A549 (cell line): ENCODE data around the gene GRID1. TPM values are rescaled to one million over a fixed set of nuclear protein-coding genes. Genes with fewer than 3 reads are reported as not detected.

Experiments
- ATAC-seq, 2 experiments: fragments of 200-7000 bp in 1 of 2; fragments of >200 bp in 1 of 2; cut with Nextera tagmentation in 1 of 2; cut with Tn5 transposase in 1 of 2; 3 replicates each; pipeline versions ENCODE4 v1.8.0 to v1.9.1; 2018 to 2020; ENCODE audit warnings: mild to moderate bottlenecking in 1 of 2, moderate library complexity in 1 of 2
- CTCF ChIA-PET: fragments of 300-600 bp; sonication (Branson Sonifier 250); formaldehyde crosslinking; extraction: SDS; loops from one replicate; lab custom pipeline; 2021; ENCODE audit warnings: antibody characterized with exemption, inconsistent platforms; lab: Yijun Ruan, JAX
- POLR2A ChIA-PET: fragments of 350-600 bp; formaldehyde crosslinking; extraction: SDS; loops from one replicate; lab custom pipeline; 2021; ENCODE audit warnings: antibody characterized with exemption, inconsistent platforms; lab: Yijun Ruan, JAX
- DNase-seq, 2 experiments: peaks; one replicate each; pipeline versions ENCODE4 v3.0.0 to v3.0.0-alpha.2; 2011 to 2016; ENCODE audit warnings: low read depth in 1 of 2, low spot score in 1 of 2
- FAIRE-seq: peaks from 2 replicates; lab custom pipeline; 2011; peaks lifted over from hg19 to GRCh38; lab: Jason Lieb, UNC
- H3K27ac ChIP-seq, 2 experiments: fragments of >200 bp; sonication (Bioruptor Twin); formaldehyde crosslinking; 3 replicates each; pipeline ENCODE4 v1.5.1; 2016 to 2017
- H3K4me1 ChIP-seq: fragments of >200 bp; sonication (Bioruptor Twin); formaldehyde crosslinking; 3 replicates; pipeline ENCODE4 v1.6.1; 2016
- H3K4me2 ChIP-seq: fragments of >200 bp; sonication (Bioruptor Twin); formaldehyde crosslinking; 3 replicates; pipeline ENCODE4 v1.6.1; 2016
- H3K4me3 ChIP-seq: fragments of >200 bp; sonication (Bioruptor Twin); formaldehyde crosslinking; 3 replicates; pipeline ENCODE4 v1.5.1; 2016
- H3K9me3 ChIP-seq: fragments of >200 bp; sonication (Bioruptor Twin); formaldehyde crosslinking; 3 replicates; pipeline ENCODE4 v1.6.1; 2016
- ATOH8 ChIP-seq: fragments of 250-450 bp; sonication (Bioruptor Pico); IDR thresholded peaks from 2 replicates; pipeline ENCODE4 v1.5.0; 2020; ENCODE audit warnings: low read depth, mild to moderate bottlenecking, moderate library complexity
- BHLHE40 ChIP-seq: IDR thresholded peaks from 2 replicates; pipeline ENCODE4 v1.6.1; 2012; ENCODE audit warnings: low read depth, low read length, inconsistent platforms
- CEBPB ChIP-seq, 2 experiments: fragments of >200 bp in 1 of 2; sonication (Bioruptor Twin) in 1 of 2; formaldehyde crosslinking in 1 of 2; IDR thresholded peaks; 2 replicates each; pipeline ENCODE4 v1.6.1; 2012 to 2016
- CHD2 ChIP-seq: fragments of 150-350 bp; IDR thresholded peaks from 2 replicates; pipeline ENCODE4 v1.6.1; 2014; ENCODE audit warnings: low read length; ENCODE audit not compliant: partially characterized antibody
- ELK1 ChIP-seq: fragments of 150-350 bp; IDR thresholded peaks from 2 replicates; pipeline ENCODE4 v1.6.1; 2014; ENCODE audit warnings: low read depth, mild to moderate bottlenecking, low read length
- EP300 ChIP-seq, 2 experiments: fragments of >200 bp; sonication (Bioruptor Twin); formaldehyde crosslinking; IDR thresholded peaks; 2 replicates in 1 of 2; 3 replicates in 1 of 2; pipeline ENCODE4 v1.6.1; 2016 to 2017
- ESRRA ChIP-seq: fragments of 150-350 bp; IDR thresholded peaks from 2 replicates; pipeline ENCODE4 v1.6.1; 2014; ENCODE audit warnings: mild to moderate bottlenecking, low read length, borderline replicate concordance
- FOSB ChIP-seq: fragments of 250-450 bp; sonication (Bioruptor Pico); IDR thresholded peaks from 2 replicates; pipeline ENCODE4 v1.5.0; 2020; ENCODE audit warnings: mild to moderate bottlenecking, moderate library complexity
- HES2 ChIP-seq: fragments of >200 bp; sonication (Bioruptor Twin); formaldehyde crosslinking; IDR thresholded peaks from 2 replicates; pipeline ENCODE4 v1.6.1; 2016
- HOXA7 ChIP-seq: fragments of 250-450 bp; sonication (Bioruptor Pico); IDR thresholded peaks from 2 replicates; pipeline ENCODE4 v1.5.0; 2020; ENCODE audit warnings: mild to moderate bottlenecking, moderate library complexity
- HOXB13 ChIP-seq: fragments of 250-450 bp; sonication (Bioruptor Pico); IDR thresholded peaks from 2 replicates; pipeline ENCODE4 v1.5.0; 2020; ENCODE audit warnings: low read depth, mild to moderate bottlenecking, moderate library complexity
- KDM5A ChIP-seq: fragments of 200-600 bp; sonication (generic); IDR thresholded peaks from 2 replicates; pipeline ENCODE4 v1.6.1; 2016; ENCODE audit warnings: antibody characterized with exemption, mild to moderate bottlenecking
- NFE2L2 ChIP-seq: fragments of 150-350 bp; conservative IDR thresholded peaks from 2 replicates; pipeline ENCODE4 v1.6.1; 2014; ENCODE audit warnings: low read length
- NR3C1 ChIP-seq: fragments of >200 bp; sonication (Bioruptor Twin); formaldehyde crosslinking; IDR thresholded peaks from 3 replicates; pipeline ENCODE4 v1.6.1; 2017
- PHF8 ChIP-seq: fragments of 200-600 bp; sonication (generic); IDR thresholded peaks from 2 replicates; pipeline ENCODE4 v1.6.1; 2016; ENCODE audit warnings: low read depth, mild to moderate bottlenecking, antibody characterized with exemption, moderate library complexity, borderline replicate concordance
- POLR2A ChIP-seq: IDR thresholded peaks from 2 replicates; pipeline ENCODE4 v1.6.1; 2012; ENCODE audit warnings: mild to moderate bottlenecking, low read length
- RAD21 ChIP-seq, 2 experiments: fragments of >200 bp in 1 of 2; sonication (Bioruptor Twin) in 1 of 2; formaldehyde crosslinking in 1 of 2; IDR thresholded peaks in 1 of 2; conservative IDR thresholded peaks in 1 of 2; 2 replicates in 1 of 2; 3 replicates in 1 of 2; pipeline ENCODE4 v1.6.1; 2012 to 2018; ENCODE audit warnings: inconsistent platforms in 1 of 2
- TP53 ChIP-seq: fragments of 250-450 bp; sonication (Bioruptor Pico); IDR thresholded peaks from 2 replicates; pipeline ENCODE4 v1.5.0; 2021; ENCODE audit warnings: mild to moderate bottlenecking, moderate library complexity
- ZC3H11A ChIP-seq: fragments of 450-650 bp; IDR thresholded peaks from 2 replicates; pipeline ENCODE4 v1.6.1; 2014; ENCODE audit warnings: antibody characterized with exemption, mild to moderate bottlenecking
- ZFP36 ChIP-seq: fragments of 450-650 bp; IDR thresholded peaks from 2 replicates; pipeline ENCODE4 v1.6.1; 2014; ENCODE audit warnings: borderline replicate concordance; ENCODE audit not compliant: partially characterized antibody
- ZNF302 ChIP-seq: fragments of 250-450 bp; sonication (Bioruptor Pico); IDR thresholded peaks from 2 replicates; pipeline ENCODE4 v1.9.0; 2021; ENCODE audit warnings: inconsistent platforms, mild to moderate bottlenecking, moderate library complexity
- ZSCAN20 ChIP-seq: fragments of 250-450 bp; sonication (Bioruptor Pico); IDR thresholded peaks from 2 replicates; pipeline ENCODE4 v1.8.0; 2022; ENCODE audit warnings: mild to moderate bottlenecking, moderate library complexity
- WGBS: methylation state at CpG from one replicate; pipeline ENCODE4 v1.1.6; 2017; ENCODE audit errors: missing lambda C conversion rate; 5-methylcytosine and 5-hydroxymethylcytosine counted together
- polyA plus RNA-seq, 4 experiments: library from polyadenylated mRNA; depleted of rRNA in 3 of 4; stranded (reverse); fragments of >200 nt; fragmentation: RNase III in 1 of 4; extraction: RNeasy Plus Mini Kit Qiagen cat#74134 plus additional on column Dnase treatment in 1 of 4; gene quantifications; 2 replicates in 3 of 4; 3 replicates in 1 of 4; pipeline ENCODE4 v1.2.3, GENCODE V29; 2011 to 2017
- TF ChIP-seq, protein P1 (sequence below): fragments of 200-600 bp; sonication (generic); IDR thresholded peaks from 2 replicates; pipeline ENCODE4 v1.6.1; 2016; ENCODE audit warnings: antibody characterized with exemption, mild to moderate bottlenecking, moderate library complexity
- TF ChIP-seq, protein P2 (sequence below): fragments of >200 bp; sonication (Bioruptor Twin); formaldehyde crosslinking; IDR thresholded peaks from 3 replicates; pipeline ENCODE4 v1.5.1; 2016
- TF ChIP-seq, protein P3 (sequence below): fragments of >200 bp; sonication (Bioruptor Twin); formaldehyde crosslinking; IDR thresholded peaks from 3 replicates; pipeline ENCODE4 v1.6.1; 2016

The GRID1 gene
- polyA plus RNA-seq, 2 of the 4 experiments (the other 2 are of a cell fraction) = 0.14 to 0.30 TPM

DNA sequence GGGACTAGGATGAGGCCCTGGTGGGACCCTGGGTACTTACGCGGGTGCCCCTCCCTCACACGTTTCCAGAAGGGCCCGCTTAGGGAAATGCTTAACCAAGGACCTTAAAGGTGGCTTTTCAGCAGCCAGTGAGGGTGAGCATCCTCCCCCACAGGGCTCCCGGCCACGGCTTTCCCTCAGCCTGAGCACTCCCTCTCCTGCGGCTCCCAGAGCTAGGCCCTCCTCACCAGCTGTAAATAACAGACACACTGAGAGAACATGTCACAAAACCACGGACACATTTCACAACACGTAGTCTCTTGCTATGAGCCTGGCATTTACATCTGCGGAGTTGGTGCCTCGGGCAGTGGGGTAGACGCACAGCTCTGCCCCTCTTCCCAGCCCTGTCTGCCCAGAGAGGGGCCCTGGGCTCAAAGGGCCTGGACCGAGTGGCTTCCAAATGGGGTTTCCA lies 25.2 kb downstream of the GRID1 start:
- POLR2A ChIA-PET = no interaction called here
- H3K4me1 ChIP-seq = peaks cover 17% of the 10 kb centered on the region
- no peak overlapping the region for H3K4me3 ChIP-seq
- H3K9me3 ChIP-seq = no peaks in the 10 kb centered on the region
- WGBS = 75% methylated on average over 12 of the region's 13 CpGs
- H3K27ac ChIP-seq = no peak overlapping the region
- ATAC-seq = no peak
- no peak for FAIRE-seq
- H3K4me2 ChIP-seq = no peak overlapping the region
- CTCF ChIA-PET = no interaction called here
- no peak for DNase-seq
- no peak for TF ChIP-seq EP300 (IDR thresholded peaks at IDR 0.05)
- TF ChIP-seq ESRRA = no peak
- no peak for TF ChIP-seq NFE2L2
- TF ChIP-seq FOSB = no peak
- no peak for TF ChIP-seq PHF8
- no peak for TF ChIP-seq KDM5A
- no peak for TF ChIP-seq TP53
- no peak for TF ChIP-seq POLR2A
- TF ChIP-seq RAD21 (conservative IDR thresholded peaks at IDR 0.05 in 1 of 2, IDR thresholded peaks at IDR 0.05 in 1 of 2) = no peak
- no peak for TF ChIP-seq ZFP36
- TF ChIP-seq ZNF302 = no peak
- TF ChIP-seq, protein P1, sequence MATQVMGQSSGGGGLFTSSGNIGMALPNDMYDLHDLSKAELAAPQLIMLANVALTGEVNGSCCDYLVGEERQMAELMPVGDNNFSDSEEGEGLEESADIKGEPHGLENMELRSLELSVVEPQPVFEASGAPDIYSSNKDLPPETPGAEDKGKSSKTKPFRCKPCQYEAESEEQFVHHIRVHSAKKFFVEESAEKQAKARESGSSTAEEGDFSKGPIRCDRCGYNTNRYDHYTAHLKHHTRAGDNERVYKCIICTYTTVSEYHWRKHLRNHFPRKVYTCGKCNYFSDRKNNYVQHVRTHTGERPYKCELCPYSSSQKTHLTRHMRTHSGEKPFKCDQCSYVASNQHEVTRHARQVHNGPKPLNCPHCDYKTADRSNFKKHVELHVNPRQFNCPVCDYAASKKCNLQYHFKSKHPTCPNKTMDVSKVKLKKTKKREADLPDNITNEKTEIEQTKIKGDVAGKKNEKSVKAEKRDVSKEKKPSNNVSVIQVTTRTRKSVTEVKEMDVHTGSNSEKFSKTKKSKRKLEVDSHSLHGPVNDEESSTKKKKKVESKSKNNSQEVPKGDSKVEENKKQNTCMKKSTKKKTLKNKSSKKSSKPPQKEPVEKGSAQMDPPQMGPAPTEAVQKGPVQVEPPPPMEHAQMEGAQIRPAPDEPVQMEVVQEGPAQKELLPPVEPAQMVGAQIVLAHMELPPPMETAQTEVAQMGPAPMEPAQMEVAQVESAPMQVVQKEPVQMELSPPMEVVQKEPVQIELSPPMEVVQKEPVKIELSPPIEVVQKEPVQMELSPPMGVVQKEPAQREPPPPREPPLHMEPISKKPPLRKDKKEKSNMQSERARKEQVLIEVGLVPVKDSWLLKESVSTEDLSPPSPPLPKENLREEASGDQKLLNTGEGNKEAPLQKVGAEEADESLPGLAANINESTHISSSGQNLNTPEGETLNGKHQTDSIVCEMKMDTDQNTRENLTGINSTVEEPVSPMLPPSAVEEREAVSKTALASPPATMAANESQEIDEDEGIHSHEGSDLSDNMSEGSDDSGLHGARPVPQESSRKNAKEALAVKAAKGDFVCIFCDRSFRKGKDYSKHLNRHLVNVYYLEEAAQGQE = no peak
- TF ChIP-seq ELK1 = no peak
- no peak for TF ChIP-seq ZC3H11A
- no peak for TF ChIP-seq ATOH8 (CRISPR knock-in tag)
- no peak for TF ChIP-seq ZSCAN20 (CRISPR knock-in tag)
- no peak for TF ChIP-seq HES2

DNA sequence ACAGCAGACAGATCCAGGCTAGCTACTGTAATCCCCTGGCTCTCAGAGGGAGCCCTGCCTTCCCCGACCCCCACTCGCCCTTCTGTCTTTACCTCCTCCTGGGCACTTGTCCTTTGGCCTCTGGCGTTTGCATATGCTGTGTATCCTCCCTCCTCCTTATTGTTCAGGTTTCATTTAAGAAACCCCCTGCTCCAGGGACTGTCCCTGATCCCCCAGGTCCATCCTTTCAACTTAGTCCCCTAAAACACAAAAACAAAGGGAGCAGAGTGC lies 25.7 kb downstream of the GRID1 start:
- WGBS = 66% methylated on average over 3 of the region's 3 CpGs

More for the DNA sequence above, 25.7 kb downstream of the GRID1 start:
- H3K4me3 ChIP-seq = no peak overlapping the region
- TF ChIP-seq NR3C1 (no peak), BHLHE40 (no peak), CEBPB (IDR thresholded peaks at IDR 0.05) (no peak), ZFP36 (no peak), HOXB13 (no peak), PHF8 (no peak), POLR2A (no peak), HES2 (no peak), HOXA7 (no peak), CHD2 (no peak), EP300 (IDR thresholded peaks at IDR 0.05) (no peak)
- TF ChIP-seq, protein P2, sequence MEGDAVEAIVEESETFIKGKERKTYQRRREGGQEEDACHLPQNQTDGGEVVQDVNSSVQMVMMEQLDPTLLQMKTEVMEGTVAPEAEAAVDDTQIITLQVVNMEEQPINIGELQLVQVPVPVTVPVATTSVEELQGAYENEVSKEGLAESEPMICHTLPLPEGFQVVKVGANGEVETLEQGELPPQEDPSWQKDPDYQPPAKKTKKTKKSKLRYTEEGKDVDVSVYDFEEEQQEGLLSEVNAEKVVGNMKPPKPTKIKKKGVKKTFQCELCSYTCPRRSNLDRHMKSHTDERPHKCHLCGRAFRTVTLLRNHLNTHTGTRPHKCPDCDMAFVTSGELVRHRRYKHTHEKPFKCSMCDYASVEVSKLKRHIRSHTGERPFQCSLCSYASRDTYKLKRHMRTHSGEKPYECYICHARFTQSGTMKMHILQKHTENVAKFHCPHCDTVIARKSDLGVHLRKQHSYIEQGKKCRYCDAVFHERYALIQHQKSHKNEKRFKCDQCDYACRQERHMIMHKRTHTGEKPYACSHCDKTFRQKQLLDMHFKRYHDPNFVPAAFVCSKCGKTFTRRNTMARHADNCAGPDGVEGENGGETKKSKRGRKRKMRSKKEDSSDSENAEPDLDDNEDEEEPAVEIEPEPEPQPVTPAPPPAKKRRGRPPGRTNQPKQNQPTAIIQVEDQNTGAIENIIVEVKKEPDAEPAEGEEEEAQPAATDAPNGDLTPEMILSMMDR = no peak
- TF ChIP-seq, protein P3, sequence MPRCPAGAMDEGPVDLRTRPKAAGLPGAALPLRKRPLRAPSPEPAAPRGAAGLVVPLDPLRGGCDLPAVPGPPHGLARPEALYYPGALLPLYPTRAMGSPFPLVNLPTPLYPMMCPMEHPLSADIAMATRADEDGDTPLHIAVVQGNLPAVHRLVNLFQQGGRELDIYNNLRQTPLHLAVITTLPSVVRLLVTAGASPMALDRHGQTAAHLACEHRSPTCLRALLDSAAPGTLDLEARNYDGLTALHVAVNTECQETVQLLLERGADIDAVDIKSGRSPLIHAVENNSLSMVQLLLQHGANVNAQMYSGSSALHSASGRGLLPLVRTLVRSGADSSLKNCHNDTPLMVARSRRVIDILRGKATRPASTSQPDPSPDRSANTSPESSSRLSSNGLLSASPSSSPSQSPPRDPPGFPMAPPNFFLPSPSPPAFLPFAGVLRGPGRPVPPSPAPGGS = no peak
- ATAC-seq = no peak
- POLR2A ChIA-PET = no interaction called here
- no peaks in the 10 kb centered on the region for H3K9me3 ChIP-seq
- no peak for DNase-seq
- H3K4me1 ChIP-seq = peaks cover 12% of the 10 kb centered on the region
- H3K4me2 ChIP-seq = no peak overlapping the region
- no peak overlapping the region for H3K27ac ChIP-seq
- FAIRE-seq = no peak
- CTCF ChIA-PET = no interaction called here
